Endothelial cell of umbilical vein (primary cell): ENCODE results near the gene HDDC2. TPM values are rescaled to one million over a fixed set of nuclear protein-coding genes. Genes with fewer than 3 reads are reported as not detected.

Source experiments
- BruUV-seq: library from RNA; stranded (reverse); fragments of 400-500 nt; replicated peaks from 2 replicates; lab custom pipeline; 2021; lab: Mats Ljungman, UMichigan
- CTCF ChIA-PET: fragments of 300-600, 350-600 bp; sonication (Branson Sonifier 250); formaldehyde crosslinking; loops from one replicate; lab custom pipeline; 2021; ENCODE audit warnings: antibody characterized with exemption, inconsistent platforms; lab: Charles Lee
- POLR2A ChIA-PET: fragments of 300-600, 350-600 bp; sonication (Branson Sonifier 250); formaldehyde crosslinking; loops from one replicate; lab custom pipeline; 2021; ENCODE audit warnings: antibody characterized with exemption, inconsistent platforms; lab: Charles Lee
- DNase-seq: peaks from one replicate; pipeline ENCODE4 v3.0.0-alpha.2; 2011; ENCODE audit warnings: low read depth, low spot score
- FAIRE-seq: peaks from 2 replicates; lab custom pipeline; 2011; peaks lifted over from hg19 to GRCh38; lab: Jason Lieb, UNC
- H2AFZ ChIP-seq: 2 replicates; pipeline ENCODE4 v1.6.0; 2012; ENCODE audit warnings: low read depth, low read length, control low read depth, inconsistent platforms
- H3K27ac ChIP-seq: 2 replicates; pipeline ENCODE4 v1.5.1; 2011; ENCODE audit warnings: low read depth, mild to moderate bottlenecking, control low read depth, low read length, moderate library complexity; ENCODE audit not compliant: insufficient read depth
- H3K27me3 ChIP-seq, 2 experiments: 2 replicates each; pipeline versions ENCODE4 v1.6.0 to v1.6.1; 2011; ENCODE audit warnings: low read length in 2 of 2, mixed read lengths in 1 of 2; ENCODE audit not compliant: control insufficient read depth in 2 of 2, insufficient read depth in 2 of 2
- H3K36me3 ChIP-seq, 2 experiments: 2 replicates in 1 of 2; 3 replicates in 1 of 2; pipeline ENCODE4 v1.5.1; 2011; ENCODE audit warnings: low read length in 2 of 2, mild to moderate bottlenecking in 1 of 2, moderate library complexity in 1 of 2; ENCODE audit not compliant: control insufficient read depth in 2 of 2, insufficient read depth in 2 of 2; ENCODE audit errors: extremely low read depth in 1 of 2
- H3K4me1 ChIP-seq: 3 replicates; pipeline ENCODE4 v1.5.1; 2011; ENCODE audit warnings: mild to moderate bottlenecking, low read length; ENCODE audit not compliant: control insufficient read depth, insufficient read depth; ENCODE audit errors: extremely low read depth
- H3K4me2 ChIP-seq: 2 replicates; pipeline ENCODE4 v1.6.1; 2011; ENCODE audit warnings: low read length, control low read depth, mixed read lengths; ENCODE audit not compliant: insufficient read depth
- H3K4me3 ChIP-seq, 3 experiments: fragments of 200-600 bp in 1 of 3; sonication (generic), shearing (Covaris generic) in 1 of 3; replicated peaks in 1 of 3; 2 replicates each; pipeline ENCODE4 v1.5.1; 2011 to 2016; ENCODE audit warnings: control low read depth in 3 of 3, low read length in 3 of 3, mild to moderate bottlenecking in 2 of 3, inconsistent platforms in 1 of 3, low read depth in 1 of 3, moderate library complexity in 1 of 3; ENCODE audit not compliant: insufficient read depth in 1 of 3
- H3K79me2 ChIP-seq: 2 replicates; pipeline ENCODE4 v1.6.0; 2012; ENCODE audit warnings: low read length, inconsistent platforms; ENCODE audit not compliant: control insufficient read depth, insufficient read depth
- H3K9ac ChIP-seq: replicated peaks from 2 replicates; pipeline ENCODE3; 2011; ENCODE audit warnings: low read length, control low read depth; ENCODE audit not compliant: insufficient read depth; ENCODE audit errors: extremely low read depth
- H3K9me1 ChIP-seq: replicated peaks from 3 replicates; pipeline ENCODE4 v1.6.0; 2011; ENCODE audit warnings: mild to moderate bottlenecking, low read length; ENCODE audit not compliant: control insufficient read depth, insufficient read depth; ENCODE audit errors: extremely low read depth
- H3K9me3 ChIP-seq: replicated peaks from 2 replicates; pipeline ENCODE4 v1.5.1; 2012; ENCODE audit warnings: low read length, inconsistent platforms; ENCODE audit not compliant: control insufficient read depth, insufficient read depth
- H4K20me1 ChIP-seq: replicated peaks from 2 replicates; pipeline ENCODE3; 2011; ENCODE audit warnings: mild to moderate bottlenecking, low read length; ENCODE audit not compliant: control insufficient read depth, insufficient read depth; ENCODE audit errors: extremely low read depth
- EZH2 ChIP-seq: IDR thresholded peaks from 2 replicates; pipeline ENCODE4 v1.6.1; 2012; ENCODE audit warnings: borderline replicate concordance, low read depth, mild to moderate bottlenecking, moderate library complexity, low read length, inconsistent platforms; ENCODE audit not compliant: severe bottlenecking
- FOS ChIP-seq: IDR thresholded peaks from 2 replicates; pipeline ENCODE4 v1.6.1; 2011; ENCODE audit warnings: mild to moderate bottlenecking, low read length, moderate library complexity, borderline replicate concordance; ENCODE audit not compliant: insufficient read depth
- GATA2 ChIP-seq: IDR thresholded peaks from 2 replicates; pipeline ENCODE4 v1.7.0; 2011; ENCODE audit warnings: low read depth, mild to moderate bottlenecking, moderate library complexity, mixed read lengths, low read length; ENCODE audit not compliant: insufficient read length, insufficient read depth
- JUN ChIP-seq: IDR thresholded peaks from 2 replicates; pipeline ENCODE4 v1.6.1; 2011; ENCODE audit warnings: borderline replicate concordance, low read depth; ENCODE audit not compliant: insufficient read length, insufficient read depth
- MYC ChIP-seq: IDR thresholded peaks from one replicate; pipeline ENCODE4 v1.6.1; 2011; ENCODE audit warnings: mild to moderate bottlenecking, low read depth, low read length
- POLR2A ChIP-seq: IDR thresholded peaks from 2 replicates; pipeline ENCODE4 v1.6.1; 2012; ENCODE audit warnings: low read depth, mild to moderate bottlenecking, control low read depth, low read length
- POLR2AphosphoS5 ChIP-seq: IDR thresholded peaks from 2 replicates; pipeline ENCODE4 v1.6.1; 2012; ENCODE audit warnings: low read depth, mild to moderate bottlenecking, control low read depth, low read length, moderate library complexity; ENCODE audit not compliant: insufficient read depth
- dilution Hi-C: fragments of 300-500 bp; cut with MboI; formaldehyde crosslinking; loops from one replicate; pipeline ENCODE4 v1.15.0; 2019; ENCODE audit warnings: low sequenced_read_pairs; ENCODE audit not compliant: extremely low pct_ligation_motif_present
- intact Hi-C: fragments of 100-400 bp; cut with micrococcal nuclease; formaldehyde crosslinking; loops from one replicate; pipeline ENCODE4 v1.10.0; 2022
- polyA plus RNA-seq, 4 experiments: library from polyadenylated mRNA; depleted of rRNA in 3 of 4; stranded (reverse) in 3 of 4; unstranded in 1 of 4; fragments of >200 nt; gene quantifications; 2 replicates each; pipeline versions ENCODE4 v1.2.1 to v1.2.3, GENCODE V29; 2011 to 2012; ENCODE audit warnings: missing spikeins in 1 of 4
- total RNA-seq: library from RNA; stranded (reverse); gene quantifications from 2 replicates; pipeline ENCODE4 v1.2.3, GENCODE V29; 2021
- TF ChIP-seq, protein P1 (sequence below), 2 donors: IDR thresholded peaks; 1 replicate in 1 of 2; 2 replicates in 1 of 2; pipeline ENCODE4 v1.5.1; 2011; ENCODE audit warnings: low read length in 2 of 2, mild to moderate bottlenecking in 2 of 2, moderate library complexity in 2 of 2, control low read depth in 1 of 2, inconsistent platforms in 1 of 2, low read depth in 1 of 2; ENCODE audit not compliant: insufficient read depth in 1 of 2; ENCODE audit errors: extremely low read depth in 1 of 2
- TF ChIP-seq, protein P2 (sequence below): IDR thresholded peaks from 2 replicates; pipeline ENCODE4 v1.6.1; 2011; ENCODE audit not compliant: insufficient read depth, insufficient read length

The HDDC2 gene
- total and polyA plus RNA-seq, 2 donors (not counting 3 experiments of a cell fraction or from before 2014, with no cell fraction given) = 12.6 to 13.6 TPM

DNA sequence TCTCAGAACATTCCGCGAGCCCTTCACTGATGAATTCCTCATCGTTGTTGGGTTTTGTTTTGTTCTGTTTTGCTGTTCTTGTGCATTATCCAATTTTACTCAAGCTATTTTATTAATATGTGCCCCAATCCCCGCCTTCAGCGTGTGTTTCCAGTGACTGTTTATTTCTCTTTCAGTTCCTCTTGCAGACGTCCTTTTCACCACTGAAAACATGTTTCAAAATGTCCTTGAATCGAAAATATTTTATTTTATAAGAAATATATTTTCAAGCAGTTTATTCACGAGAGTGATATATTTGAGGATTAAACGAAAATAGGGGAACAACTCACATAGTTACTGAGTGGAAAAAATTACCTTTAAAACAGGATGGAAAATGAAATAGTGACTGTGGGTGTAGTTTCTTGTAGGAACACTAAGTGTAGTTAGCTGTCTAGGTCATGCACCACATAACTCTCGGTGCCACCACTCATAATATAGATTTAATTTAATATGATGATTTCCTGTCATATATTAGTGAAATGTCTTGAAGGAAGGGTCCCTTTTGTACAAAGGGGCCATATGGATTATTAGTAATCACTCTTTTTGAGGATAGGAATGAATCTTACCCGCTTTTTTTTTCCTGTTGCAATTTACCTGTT lies 45.3 kb upstream of the HDDC2 start:
- no peak overlapping the region for H3K27ac ChIP-seq
- H3K36me3 ChIP-seq = no peaks in the 10 kb centered on the region
- H3K4me3 ChIP-seq = no peak overlapping the region
- no peak overlapping the region for H3K9ac ChIP-seq
- H3K27me3 ChIP-seq = peaks cover 13 to 22% of the 10 kb centered on the region in 2 experiments
- FAIRE-seq (no peak), DNase-seq (no peak)
- peaks cover 2% of the 10 kb centered on the region for H3K4me1 ChIP-seq
- no peaks in the 10 kb centered on the region for H3K79me2 ChIP-seq
- no peaks in the 10 kb centered on the region for H3K9me1 ChIP-seq
- BruUV-seq = no TSS peak
- no peak overlapping the region for H2AFZ ChIP-seq
- CTCF ChIA-PET = no interaction called here
- POLR2A ChIA-PET = no interaction called here
- dilution Hi-C loops = no loop called here
- intact Hi-C loops = no loop called here
- H3K9me3 ChIP-seq = no peaks in the 10 kb centered on the region
- TF ChIP-seq GATA2 (no peak), POLR2AphosphoS5 (no peak), FOS (no peak), JUN (no peak), EZH2 (no peak), MYC (no peak), POLR2A (no peak)
- TF ChIP-seq, protein P1, sequence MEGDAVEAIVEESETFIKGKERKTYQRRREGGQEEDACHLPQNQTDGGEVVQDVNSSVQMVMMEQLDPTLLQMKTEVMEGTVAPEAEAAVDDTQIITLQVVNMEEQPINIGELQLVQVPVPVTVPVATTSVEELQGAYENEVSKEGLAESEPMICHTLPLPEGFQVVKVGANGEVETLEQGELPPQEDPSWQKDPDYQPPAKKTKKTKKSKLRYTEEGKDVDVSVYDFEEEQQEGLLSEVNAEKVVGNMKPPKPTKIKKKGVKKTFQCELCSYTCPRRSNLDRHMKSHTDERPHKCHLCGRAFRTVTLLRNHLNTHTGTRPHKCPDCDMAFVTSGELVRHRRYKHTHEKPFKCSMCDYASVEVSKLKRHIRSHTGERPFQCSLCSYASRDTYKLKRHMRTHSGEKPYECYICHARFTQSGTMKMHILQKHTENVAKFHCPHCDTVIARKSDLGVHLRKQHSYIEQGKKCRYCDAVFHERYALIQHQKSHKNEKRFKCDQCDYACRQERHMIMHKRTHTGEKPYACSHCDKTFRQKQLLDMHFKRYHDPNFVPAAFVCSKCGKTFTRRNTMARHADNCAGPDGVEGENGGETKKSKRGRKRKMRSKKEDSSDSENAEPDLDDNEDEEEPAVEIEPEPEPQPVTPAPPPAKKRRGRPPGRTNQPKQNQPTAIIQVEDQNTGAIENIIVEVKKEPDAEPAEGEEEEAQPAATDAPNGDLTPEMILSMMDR (IDR thresholded peaks at IDR 0.05; ENCODE audit: extremely low read depth in 1 of 2, insufficient read depth in 1 of 2, low read depth in 1 of 2, low read length in 2 of 2) = no peak
- TF ChIP-seq, protein P2, sequence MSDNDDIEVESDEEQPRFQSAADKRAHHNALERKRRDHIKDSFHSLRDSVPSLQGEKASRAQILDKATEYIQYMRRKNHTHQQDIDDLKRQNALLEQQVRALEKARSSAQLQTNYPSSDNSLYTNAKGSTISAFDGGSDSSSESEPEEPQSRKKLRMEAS = no peak
- no peaks in the 10 kb centered on the region for H4K20me1 ChIP-seq
- H3K4me2 ChIP-seq = no peak overlapping the region
